SHP77 treated with DMSO at 0.1 percent for 48 hours (cell line): ENCODE results near the gene CACNG7.

Experiments used
- DNase-seq: peaks from one replicate; lab custom pipeline; 2025; lab: John Stamatoyannopoulos, UW

CACNG7 gene

GRCh38 chr19:53957448-53958167 lies 48.5 kb downstream of the CACNG7 start:
- no peak for DNase-seq

GRCh38 chr19:53958168-53958571 lies 49.1 kb downstream of the CACNG7 start:
- DNase-seq: no peak

- DNase-seq: no peak
Observed at GRCh38 chr19:53958823-53959757, 50.0 kb downstream of the CACNG7 start.

- DNase-seq: no peak
Observed at GRCh38 chr19:53960187-53960586, 51.1 kb downstream of the CACNG7 start.

- DNase-seq: no peak
Observed at GRCh38 chr19:53960886-53961285, 51.8 kb downstream of the CACNG7 start.

- no peak for DNase-seq
Observed at GRCh38 chr19:53961523-53962356, 52.7 kb downstream of the CACNG7 start.

GRCh38 chr19:53962887-53963431 lies 53.9 kb downstream of the CACNG7 start, which contains the start of gene CACNG8:
CACNG8 (plus strand) TSS chr19:53962937.
- DNase-seq: no peak

GRCh38 chr19:53965091-53965490 lies 56.0 kb downstream of the CACNG7 start:
- DNase-seq: no peak

- DNase-seq: no peak
Observed at GRCh38 chr19:53966931-53967330, 57.9 kb downstream of the CACNG7 start.

- no peak for DNase-seq
Observed at GRCh38 chr19:53969366-53969765, 60.3 kb downstream of the CACNG7 start.

GRCh38 chr19:53971673-53972072 lies 62.6 kb downstream of the CACNG7 start:
- DNase-seq: no peak

GRCh38 chr19:53977429-53977990 lies 68.4 kb downstream of the CACNG7 start:
- no peak for DNase-seq

- DNase-seq: no peak
Observed at GRCh38 chr19:53977991-53978731, 69.1 kb downstream of the CACNG7 start.

- no peak for DNase-seq
Observed at GRCh38 chr19:53978975-53979801, 70.1 kb downstream of the CACNG7 start.

- DNase-seq: no peak
Observed at GRCh38 chr19:53980539-53981375, 71.7 kb downstream of the CACNG7 start.

- no peak for DNase-seq
Observed at GRCh38 chr19:53981376-53981951, 72.4 kb downstream of the CACNG7 start.

- no peak for DNase-seq
Observed at GRCh38 chr19:53982001-53982451, 72.9 kb downstream of the CACNG7 start.

GRCh38 chr19:53982611-53983010 lies 73.5 kb downstream of the CACNG7 start:
- no peak for DNase-seq
